HepG2 (cell line): Measurements from ENCODE around the gene PNN. TPM values are rescaled to one million over a fixed set of nuclear protein-coding genes. Genes with fewer than 3 reads are reported as not detected.
A peak's percentile ranks its signal among the peaks of the same experiment; 100 is the strongest.

ENCODE experiments used
- DMAP1 ChIP-seq: IDR thresholded peaks from 2 replicates; pipeline ENCODE4 v1.6.1; 2016
- E2F5 ChIP-seq: sonication (generic); formaldehyde crosslinking; conservative IDR thresholded peaks from 2 replicates; pipeline ENCODE4 v1.4.0; 2020; ENCODE audit warnings: missing genetic modification reagents
- ERF ChIP-seq: IDR thresholded peaks from 2 replicates; pipeline ENCODE4 v1.6.1; 2018; ENCODE audit warnings: missing biosample characterization, missing genetic modification reagents
- GLI4 ChIP-seq: sonication (generic); formaldehyde crosslinking; IDR thresholded peaks from 2 replicates; pipeline ENCODE4 v1.5.1; 2020; ENCODE audit warnings: missing genetic modification reagents, mild to moderate bottlenecking, moderate library complexity, borderline replicate concordance
- GZF1 ChIP-seq: sonication (generic); formaldehyde crosslinking; IDR thresholded peaks from 2 replicates; pipeline ENCODE4 v1.5.1; 2020; ENCODE audit warnings: mild to moderate bottlenecking, missing genetic modification reagents
- JUNB ChIP-seq: sonication (generic); formaldehyde crosslinking; IDR thresholded peaks from 2 replicates; pipeline ENCODE4 v1.8.0; 2022; ENCODE audit warnings: missing genetic modification reagents, mild to moderate bottlenecking, borderline replicate concordance
- KLF16 ChIP-seq, 2 experiments: sonication (generic) in 1 of 2; formaldehyde crosslinking in 1 of 2; IDR thresholded peaks; 2 replicates each; pipeline versions ENCODE4 v1.6.1 to v1.8.0; 2016 to 2023; ENCODE audit warnings: missing genetic modification reagents in 2 of 2, missing compliant biosample characterization in 1 of 2
- MBNL3 ChIP-seq: fragments of 250-450 bp; sonication (Bioruptor Pico); conservative IDR thresholded peaks from 2 replicates; pipeline ENCODE4 v1.8.0; 2022; ENCODE audit warnings: mild to moderate bottlenecking, inconsistent platforms
- MED1 ChIP-seq: sonication (generic); formaldehyde crosslinking; IDR thresholded peaks from 2 replicates; pipeline ENCODE4 v1.4.0; 2020; ENCODE audit warnings: missing genetic modification reagents
- NONO ChIP-seq, 2 experiments: fragments of 450-650 bp in 1 of 2; sonication (generic) in 1 of 2; formaldehyde crosslinking in 1 of 2; IDR thresholded peaks in 1 of 2; conservative IDR thresholded peaks in 1 of 2; 2 replicates each; pipeline versions ENCODE4 v1.6.1 to v1.8.0; 2017 to 2022; ENCODE audit warnings: mild to moderate bottlenecking in 1 of 2, missing genetic modification reagents in 1 of 2, moderate library complexity in 1 of 2
- POLR2AphosphoS5 ChIP-seq: IDR thresholded peaks from 2 replicates; pipeline ENCODE4 v1.6.1; 2012; ENCODE audit warnings: low read depth, low read length
- RCOR2 ChIP-seq: IDR thresholded peaks from 2 replicates; pipeline ENCODE4 v1.6.1; 2016; ENCODE audit warnings: missing biosample characterization, missing genetic modification reagents
- SP5 ChIP-seq: IDR thresholded peaks from 2 replicates; pipeline ENCODE4 v1.6.1; 2016; ENCODE audit warnings: low read depth, borderline replicate concordance
- THAP11 ChIP-seq: IDR thresholded peaks from 2 replicates; pipeline ENCODE4 v1.6.1; 2016; ENCODE audit warnings: missing biosample characterization, missing genetic modification reagents
- ZBTB40 ChIP-seq, 2 experiments: fragments of 450-650 bp in 1 of 2; sonication (generic) in 1 of 2; formaldehyde crosslinking in 1 of 2; IDR thresholded peaks; 2 replicates each; pipeline versions ENCODE4 v1.6.1 to v1.8.0; 2016 to 2022; ENCODE audit warnings: antibody characterized with exemption in 1 of 2, mild to moderate bottlenecking in 1 of 2, missing genetic modification reagents in 1 of 2
- ZNF484 ChIP-seq: sonication (generic); formaldehyde crosslinking; IDR thresholded peaks from 2 replicates; pipeline ENCODE4 v1.5.1; 2020; ENCODE audit warnings: mild to moderate bottlenecking, low read depth, missing genetic modification reagents, borderline replicate concordance
- ZNF556 ChIP-seq: sonication (generic); formaldehyde crosslinking; IDR thresholded peaks from 2 replicates; pipeline ENCODE4 v1.4.0; 2020; ENCODE audit warnings: mild to moderate bottlenecking, missing genetic modification reagents, borderline replicate concordance
- ZNF691 ChIP-seq: sonication (generic); formaldehyde crosslinking; IDR thresholded peaks from 2 replicates; pipeline ENCODE4 v1.4.0; 2020; ENCODE audit warnings: missing genetic modification reagents, low read depth, mild to moderate bottlenecking, borderline replicate concordance
- ZNF724P ChIP-seq: sonication (generic); formaldehyde crosslinking; IDR thresholded peaks from 2 replicates; pipeline ENCODE4 v1.8.0; 2022; ENCODE audit warnings: missing genetic modification reagents, borderline replicate concordance
- ZNF792 ChIP-seq: IDR thresholded peaks from 2 replicates; pipeline ENCODE4 v1.6.1; 2016
- polyA plus RNA-seq, 8 experiments: library from polyadenylated mRNA; depleted of rRNA in 3 of 8; stranded (reverse) in 7 of 8; unstranded in 1 of 8; fragments of >200 nt; fragmentation: Illumina TruSeq in 4 of 8; extraction: Trizol in 4 of 8; gene quantifications; 2 replicates each; pipeline versions ENCODE4 v1.2.1 to v1.2.3, GENCODE V29; 2011 to 2016; ENCODE audit warnings: low read depth in 4 of 8, missing spikeins in 1 of 8, mixed read lengths in 1 of 8; ENCODE audit not compliant: insufficient read depth in 1 of 8
- total RNA-seq, 5 experiments: library from RNA; depleted of rRNA; stranded (reverse); fragments of >200 nt; fragmentation: Illumina TruSeq; extraction: Trizol; gene quantifications; 2 replicates each; pipeline ENCODE4 v1.2.3, GENCODE V29; 2016; ENCODE audit warnings: low read depth in 1 of 5

PNN gene
- total and polyA plus RNA-seq, 2 of the 13 experiments (the other 11 are each of a cell fraction or from before 2014, with no cell fraction given): 58.0 to 214 TPM

GRCh38 chr14:39181026-39181692 lies 6.1 kb downstream of the PNN start (continued):
- TF ChIP-seq ZBTB40 (IDR thresholded peaks at IDR 0.05): 0 out of 2 replicates have a peak, but pooled peaks have one; percentile 12
- no peak for TF ChIP-seq ZBTB40 (CRISPR knock-in tag; IDR thresholded peaks at IDR 0.05)
- TF ChIP-seq ZNF724P (CRISPR knock-in tag): no peak
- no peak for TF ChIP-seq E2F5 (CRISPR knock-in tag)
- no peak for TF ChIP-seq ZNF484 (CRISPR knock-in tag)
- no peak for TF ChIP-seq GZF1 (CRISPR knock-in tag)
- TF ChIP-seq ZNF691 (CRISPR knock-in tag): no peak
- TF ChIP-seq POLR2AphosphoS5: peak; percentile 70
- TF ChIP-seq ZNF556 (CRISPR knock-in tag): no peak
- no peak for TF ChIP-seq KLF16 (CRISPR knock-in tag; IDR thresholded peaks at IDR 0.05)
- peak; percentile 53; the same call in 1 of the 2 replicates for TF ChIP-seq JUNB (CRISPR knock-in tag)
- no peak for TF ChIP-seq THAP11
- TF ChIP-seq NONO (IDR thresholded peaks at IDR 0.05): no peak
- no peak for TF ChIP-seq NONO (CRISPR knock-in tag; conservative IDR thresholded peaks at IDR 0.05)
- no peak for TF ChIP-seq SP5 (CRISPR knock-in tag)
- TF ChIP-seq RCOR2 (CRISPR knock-in tag): no peak
- no peak for TF ChIP-seq MED1
- TF ChIP-seq GLI4 (CRISPR knock-in tag): no peak
- TF ChIP-seq ERF (CRISPR knock-in tag): no peak
- no peak for TF ChIP-seq ZNF792 (CRISPR knock-in tag)
- no peak for TF ChIP-seq DMAP1
- TF ChIP-seq MBNL3 (CRISPR knock-in tag): no peak
